ENCODE results near the gene PIRT.

DNA sequence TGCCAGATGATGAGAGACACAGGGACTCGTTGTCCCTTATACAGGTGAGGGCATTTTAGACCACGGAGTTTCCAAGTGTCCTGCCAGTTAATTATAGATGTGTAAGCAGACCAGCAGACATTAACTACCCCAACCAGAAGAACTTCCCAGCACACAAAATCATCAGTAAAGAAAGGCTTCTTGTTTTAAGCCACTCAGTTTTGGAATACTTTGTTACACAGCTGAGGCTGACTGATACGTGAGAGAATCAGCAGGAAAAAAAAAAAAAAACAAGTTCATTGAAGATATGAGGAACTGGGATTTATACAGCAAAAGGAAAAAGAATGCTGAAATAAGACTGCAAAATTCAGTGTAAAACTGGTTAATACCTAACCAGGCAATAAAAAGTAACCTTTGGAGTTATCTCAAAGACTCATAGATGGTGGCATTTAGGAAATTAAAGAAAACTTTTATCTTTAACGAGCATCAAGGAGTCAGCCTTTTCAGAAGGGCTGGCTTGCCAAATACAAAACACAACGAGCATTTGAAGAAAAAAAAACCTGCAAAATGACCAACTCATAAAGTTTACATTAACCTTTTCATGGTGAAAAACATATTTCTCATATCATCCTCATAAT, 62.0 kb downstream of the PIRT start:
- TF ChIP-seq, protein P1, sequence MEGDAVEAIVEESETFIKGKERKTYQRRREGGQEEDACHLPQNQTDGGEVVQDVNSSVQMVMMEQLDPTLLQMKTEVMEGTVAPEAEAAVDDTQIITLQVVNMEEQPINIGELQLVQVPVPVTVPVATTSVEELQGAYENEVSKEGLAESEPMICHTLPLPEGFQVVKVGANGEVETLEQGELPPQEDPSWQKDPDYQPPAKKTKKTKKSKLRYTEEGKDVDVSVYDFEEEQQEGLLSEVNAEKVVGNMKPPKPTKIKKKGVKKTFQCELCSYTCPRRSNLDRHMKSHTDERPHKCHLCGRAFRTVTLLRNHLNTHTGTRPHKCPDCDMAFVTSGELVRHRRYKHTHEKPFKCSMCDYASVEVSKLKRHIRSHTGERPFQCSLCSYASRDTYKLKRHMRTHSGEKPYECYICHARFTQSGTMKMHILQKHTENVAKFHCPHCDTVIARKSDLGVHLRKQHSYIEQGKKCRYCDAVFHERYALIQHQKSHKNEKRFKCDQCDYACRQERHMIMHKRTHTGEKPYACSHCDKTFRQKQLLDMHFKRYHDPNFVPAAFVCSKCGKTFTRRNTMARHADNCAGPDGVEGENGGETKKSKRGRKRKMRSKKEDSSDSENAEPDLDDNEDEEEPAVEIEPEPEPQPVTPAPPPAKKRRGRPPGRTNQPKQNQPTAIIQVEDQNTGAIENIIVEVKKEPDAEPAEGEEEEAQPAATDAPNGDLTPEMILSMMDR (IDR thresholded peaks at IDR 0.05; ENCODE audit: insufficient read depth, low read depth, low read length): no peak
- TF ChIP-seq EZH2 (IDR thresholded peaks at IDR 0.05; ENCODE audit: insufficient read depth, low read length): no peak
